NCI-H2081 (cell line): Measurements from ENCODE around the gene HIGD1A.

Experiments used
- DNase-seq, 2 experiments: peaks; one replicate each; lab custom pipeline; 2025; lab: John Stamatoyannopoulos, UW

The HIGD1A gene

DNA sequence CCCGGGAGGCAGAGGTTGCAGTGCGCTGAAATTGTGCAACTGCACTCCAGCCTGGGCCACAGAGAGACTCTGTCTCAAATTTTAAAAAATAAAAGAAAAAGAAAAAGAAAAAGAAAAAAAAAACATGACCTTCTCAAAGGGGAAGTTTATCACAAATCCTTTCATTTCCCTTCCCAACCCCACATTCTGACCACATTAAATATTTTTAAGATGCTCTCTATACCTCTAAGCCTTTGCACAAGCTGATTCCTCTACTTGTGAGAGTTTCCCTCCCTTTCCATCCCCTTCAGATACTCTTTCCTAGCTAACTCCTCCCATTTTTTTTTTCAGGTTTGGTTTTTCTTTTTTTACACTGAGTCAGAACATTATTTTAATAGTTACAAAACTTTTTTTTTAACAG, 4.0 kb downstream of the HIGD1A start:
- no peak for DNase-seq

DNA sequence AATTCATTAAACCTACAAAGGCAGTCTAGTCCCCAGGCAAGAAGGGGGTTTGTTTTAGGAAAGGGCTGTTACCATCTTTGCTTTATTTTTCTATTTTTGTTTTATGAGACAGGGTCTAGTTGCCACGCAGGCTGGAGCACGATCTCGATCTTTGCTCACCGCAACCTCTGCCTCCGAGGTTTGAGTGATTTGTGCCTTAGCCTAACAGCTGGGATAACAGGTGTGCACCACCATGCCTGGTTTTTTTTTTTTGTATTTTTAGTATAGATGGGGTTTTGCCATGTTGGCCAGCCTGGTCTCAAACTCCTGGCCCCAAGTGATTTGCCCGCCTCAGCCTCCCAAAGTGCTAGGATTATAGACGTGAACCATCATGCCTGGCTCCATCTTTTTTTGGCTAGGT, 4.9 kb downstream of the HIGD1A start:
- no peak for DNase-seq

- DNase-seq: no peak
Measured at GRCh38 chr3:42796332-42796885, 7.9 kb downstream of the HIGD1A start.

DNA sequence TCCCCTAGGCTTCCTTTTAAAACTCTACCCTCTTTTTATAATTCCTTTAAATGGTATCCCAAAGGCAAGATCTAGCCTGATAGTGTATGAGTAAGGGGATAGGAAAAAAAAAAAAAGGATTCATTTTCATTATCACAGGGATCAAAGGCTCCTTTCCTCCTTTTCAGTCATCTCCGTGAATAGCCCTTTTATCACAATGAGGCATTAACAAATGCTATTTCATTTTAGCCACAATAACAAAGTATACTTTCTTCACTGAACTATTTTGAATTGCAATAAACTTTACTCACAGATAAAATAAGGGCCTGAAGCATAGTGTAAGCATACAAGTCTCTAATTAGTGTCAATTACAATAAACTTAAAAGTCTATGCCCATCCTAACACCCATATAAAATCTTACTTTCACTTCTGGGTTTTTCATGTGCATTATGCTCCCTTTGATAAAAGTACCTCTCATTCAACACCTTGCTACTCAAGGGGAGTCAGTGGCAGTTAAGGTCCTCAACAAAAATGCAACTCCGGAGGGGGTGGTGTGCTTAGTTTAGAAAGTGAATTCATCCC, 8.6 kb downstream of the HIGD1A start:
- DNase-seq: no peak

DNA sequence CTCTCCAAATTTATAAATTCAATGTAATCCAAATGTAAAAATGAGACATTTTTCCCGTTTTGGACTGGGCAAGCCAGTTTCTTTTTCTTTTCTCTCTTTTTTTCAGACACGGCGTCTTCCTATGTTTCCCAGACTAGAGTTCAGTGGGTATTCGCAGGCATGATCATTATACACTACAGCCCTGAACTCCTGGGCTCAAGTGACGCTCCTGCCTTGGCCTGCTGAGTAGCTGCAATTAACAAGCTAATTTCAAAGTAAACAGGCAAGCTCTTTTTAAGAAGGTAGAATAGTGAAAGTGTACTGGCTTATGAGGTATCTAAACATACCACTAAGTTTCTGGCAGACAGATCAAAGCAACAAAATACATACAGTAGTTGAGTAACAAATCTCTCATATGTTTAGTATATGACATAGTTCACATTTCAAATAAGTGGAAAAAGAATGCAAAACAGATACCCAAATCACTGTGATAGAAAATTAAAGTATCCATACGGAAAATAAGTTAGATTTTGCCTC, 13.5 kb downstream of the HIGD1A start:
- DNase-seq: peak in 1 of 2 experiments; percentile 35

DNA sequence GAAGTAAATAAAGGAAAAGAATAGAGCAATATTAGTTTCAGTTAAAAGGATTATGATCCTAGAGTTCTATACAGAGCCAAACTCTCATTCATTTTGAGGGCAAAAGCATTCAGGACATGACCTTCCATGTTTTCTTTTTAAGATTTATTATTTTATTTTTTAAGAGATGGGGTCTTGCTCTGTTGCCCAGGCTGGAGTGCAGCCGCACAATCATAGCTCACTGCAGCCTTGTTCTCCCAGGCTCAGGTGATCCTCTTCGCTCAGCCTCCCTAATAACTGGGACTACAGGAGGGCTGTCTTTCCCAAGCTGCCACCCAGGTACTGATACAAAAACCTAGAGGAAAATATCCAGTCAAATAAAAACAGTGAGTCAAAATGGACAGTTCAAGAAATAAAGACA, 17.7 kb downstream of the HIGD1A start:
- no peak for DNase-seq

DNA sequence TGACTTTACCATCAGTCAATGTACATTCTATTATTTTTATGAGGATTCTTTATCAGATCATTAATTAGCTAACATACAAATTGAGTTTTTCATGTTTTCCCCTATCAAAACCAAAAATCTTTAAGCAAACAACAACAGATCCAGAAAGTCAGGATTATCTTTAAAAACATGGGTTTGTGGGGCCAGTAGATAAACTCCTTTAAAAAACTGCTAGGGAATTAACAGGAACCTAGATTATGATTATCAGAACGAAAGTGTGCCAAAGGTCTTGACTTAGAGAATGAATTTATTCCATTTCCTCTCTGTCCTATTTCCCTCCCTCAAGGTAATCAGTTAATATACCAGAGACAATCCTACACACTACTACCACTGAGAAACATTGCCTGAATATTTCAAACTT, 18.1 kb downstream of the HIGD1A start:
- no peak for DNase-seq

DNA sequence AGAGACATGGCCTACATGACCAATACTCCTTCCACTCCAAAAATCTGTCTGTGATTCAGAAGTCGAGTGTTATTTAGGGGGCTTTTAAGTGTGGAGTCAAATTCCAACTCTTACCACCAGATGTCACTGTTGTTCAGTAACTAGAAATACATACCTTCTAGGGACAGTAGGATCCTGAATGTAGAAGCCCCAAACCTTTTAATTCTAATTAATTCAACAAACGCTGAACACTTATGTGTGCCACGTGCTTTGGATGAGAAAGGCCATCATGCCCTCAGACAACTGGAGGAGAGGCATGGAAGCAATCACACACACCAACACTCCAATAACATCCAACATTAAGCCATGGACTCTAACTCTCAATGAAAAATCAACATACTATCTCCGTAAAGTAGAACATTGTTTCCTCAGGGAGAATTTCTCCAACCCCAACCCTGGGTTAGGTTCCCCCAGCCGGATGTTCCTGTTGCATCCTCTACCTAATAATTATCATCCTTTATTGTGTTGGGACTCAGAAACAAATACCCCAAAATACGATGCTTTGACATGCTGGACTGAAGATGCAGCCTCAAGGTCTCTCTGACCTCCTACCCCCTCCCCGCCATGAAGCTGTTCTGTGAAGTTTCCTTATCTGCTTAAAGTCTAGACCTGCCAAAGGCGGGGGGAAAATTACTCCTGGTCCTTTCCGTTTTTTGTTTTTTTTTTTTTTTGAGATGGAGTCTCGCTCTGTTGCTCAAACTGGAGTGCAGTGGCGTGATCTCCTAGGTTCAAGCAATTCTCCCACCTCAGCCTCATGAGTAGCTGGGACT, 23.2 kb downstream of the HIGD1A start:
- DNase-seq: peak; percentile 61 to 76

- no peak for DNase-seq
Measured at GRCh38 chr3:42780398-42780797, 23.9 kb downstream of the HIGD1A start.

- DNase-seq: no peak
Measured at GRCh38 chr3:42778644-42779043, 25.6 kb downstream of the HIGD1A start.

DNA sequence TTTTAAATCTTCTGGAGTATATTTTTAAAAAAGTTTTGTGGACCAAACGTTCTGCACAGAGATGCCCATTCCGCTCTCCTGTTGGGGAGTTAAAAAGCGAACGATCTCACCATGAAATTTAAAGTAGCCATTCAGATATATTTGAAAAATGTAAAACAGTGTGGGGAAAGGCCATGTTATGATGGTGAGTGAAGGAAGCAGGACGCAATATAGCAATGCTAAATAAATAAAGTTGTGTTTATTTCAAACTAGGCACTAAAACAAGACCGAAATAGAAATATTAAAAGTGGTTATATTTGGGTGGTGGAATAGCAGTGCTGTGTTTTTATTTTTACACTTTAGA, 30.9 kb downstream of the HIGD1A start:
- DNase-seq: no peak

GRCh38 chr3:42772670-42773408, 31.5 kb downstream of the HIGD1A start, which contains the start of gene CCDC13:
Gene CCDC13, minus strand, starts transcription at chr3:42773253. Its CDS starts 14,908 bp downstream, at chr3:42758345.
- DNase-seq: peak; percentile 80 to 81

DNA sequence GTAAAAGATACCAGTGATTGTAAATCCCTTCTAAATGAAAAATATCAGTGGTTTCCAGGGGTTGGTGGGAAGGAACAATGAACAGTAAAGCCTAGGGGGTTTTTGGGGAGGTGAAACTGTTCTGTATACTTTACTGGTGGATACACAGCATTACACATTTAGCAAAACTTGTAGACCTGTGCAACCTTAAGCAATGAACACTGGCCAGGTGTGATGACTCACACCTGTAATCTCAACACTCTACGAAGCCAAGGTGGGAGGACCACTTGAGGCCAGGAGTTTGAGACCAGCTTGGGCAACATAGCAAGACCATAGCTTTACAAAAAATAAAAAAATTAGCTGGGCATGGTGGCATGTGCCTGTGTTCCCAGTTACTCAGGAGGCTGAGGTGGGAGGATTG, 33.0 kb downstream of the HIGD1A start:
- no peak for DNase-seq

DNA sequence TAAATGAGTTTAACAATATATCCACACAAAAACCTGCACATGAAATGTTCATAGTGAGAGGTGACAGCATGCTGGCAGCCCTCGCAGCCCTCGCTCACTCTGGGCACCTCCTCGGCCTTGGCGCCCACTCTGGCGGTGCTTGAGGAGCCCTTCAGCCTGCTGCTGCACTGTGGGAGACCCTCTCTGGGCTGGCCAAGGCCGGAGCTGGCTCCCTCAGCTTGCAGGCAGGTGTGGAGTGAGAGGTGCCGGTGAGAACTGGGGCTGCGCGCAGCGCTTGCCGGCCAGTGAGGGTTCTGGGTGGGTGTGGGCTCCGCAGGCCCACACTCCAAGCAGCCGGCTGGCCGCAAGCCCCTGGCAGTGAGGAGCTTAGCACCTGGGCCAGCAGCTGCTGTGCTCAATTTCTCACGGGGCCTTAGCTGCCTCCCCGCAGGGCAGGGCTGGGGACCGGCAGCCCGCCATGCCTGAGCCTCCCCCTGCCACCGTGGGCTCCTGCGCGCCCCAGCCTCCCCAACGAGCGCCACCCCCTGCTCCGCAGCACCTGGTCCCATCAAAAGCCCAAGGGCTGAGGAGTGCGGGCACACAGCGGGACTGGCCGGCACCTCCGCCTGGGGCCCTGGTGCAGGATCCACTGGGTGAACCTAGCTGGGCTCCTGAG, 34.7 kb downstream of the HIGD1A start:
- no peak for DNase-seq

GRCh38 chr3:42764561-42765295, 39.6 kb downstream of the HIGD1A start:
- DNase-seq: no peak

- DNase-seq: no peak
Measured at GRCh38 chr3:42764115-42764514, 40.2 kb downstream of the HIGD1A start.

- no peak for DNase-seq
Measured at GRCh38 chr3:42763021-42763420, 41.3 kb downstream of the HIGD1A start.

- no peak for DNase-seq
Measured at GRCh38 chr3:42762046-42762724, 42.1 kb downstream of the HIGD1A start.

- DNase-seq: no peak
Measured at GRCh38 chr3:42758126-42758525, 46.2 kb downstream of the HIGD1A start.

DNA sequence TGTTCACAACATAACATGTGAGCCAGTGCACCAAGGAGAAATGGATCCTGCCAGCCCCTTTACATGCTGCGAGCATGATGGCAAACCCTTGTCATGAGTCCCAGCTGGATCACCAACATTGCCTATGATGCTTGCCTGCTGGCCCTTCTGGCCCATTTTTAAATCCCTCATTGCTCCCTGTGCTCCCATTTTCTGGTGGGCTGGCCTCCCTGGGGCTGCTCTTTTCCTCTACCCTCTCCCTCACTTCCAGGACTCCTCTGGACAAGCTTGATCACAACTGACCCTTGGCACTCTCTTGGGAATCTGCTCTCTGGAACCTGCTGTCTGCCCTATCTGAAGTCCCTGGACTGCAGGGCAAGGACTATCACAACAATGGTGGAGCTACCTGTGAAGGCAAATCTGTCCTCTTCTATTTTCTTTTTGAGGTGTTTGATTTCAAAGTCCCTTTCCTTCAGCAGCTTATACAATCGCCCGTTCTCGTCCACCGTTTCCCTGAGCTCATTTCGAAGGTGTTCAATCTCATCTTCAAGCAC, 47.5 kb downstream of the HIGD1A start:
- DNase-seq: no peak
